GM18520 (cell line): ENCODE results near the gene DENND6B.
A peak's percentile ranks its signal among the peaks of the same experiment; 100 is the strongest.

ENCODE experiments used
- ATAC-seq: cut with Tn5 transposase; IDR thresholded peaks from one replicate; pipeline ENCODE4 v1.9.1; 2021; ENCODE audit not compliant: unreplicated experiment

The DENND6B gene

DNA sequence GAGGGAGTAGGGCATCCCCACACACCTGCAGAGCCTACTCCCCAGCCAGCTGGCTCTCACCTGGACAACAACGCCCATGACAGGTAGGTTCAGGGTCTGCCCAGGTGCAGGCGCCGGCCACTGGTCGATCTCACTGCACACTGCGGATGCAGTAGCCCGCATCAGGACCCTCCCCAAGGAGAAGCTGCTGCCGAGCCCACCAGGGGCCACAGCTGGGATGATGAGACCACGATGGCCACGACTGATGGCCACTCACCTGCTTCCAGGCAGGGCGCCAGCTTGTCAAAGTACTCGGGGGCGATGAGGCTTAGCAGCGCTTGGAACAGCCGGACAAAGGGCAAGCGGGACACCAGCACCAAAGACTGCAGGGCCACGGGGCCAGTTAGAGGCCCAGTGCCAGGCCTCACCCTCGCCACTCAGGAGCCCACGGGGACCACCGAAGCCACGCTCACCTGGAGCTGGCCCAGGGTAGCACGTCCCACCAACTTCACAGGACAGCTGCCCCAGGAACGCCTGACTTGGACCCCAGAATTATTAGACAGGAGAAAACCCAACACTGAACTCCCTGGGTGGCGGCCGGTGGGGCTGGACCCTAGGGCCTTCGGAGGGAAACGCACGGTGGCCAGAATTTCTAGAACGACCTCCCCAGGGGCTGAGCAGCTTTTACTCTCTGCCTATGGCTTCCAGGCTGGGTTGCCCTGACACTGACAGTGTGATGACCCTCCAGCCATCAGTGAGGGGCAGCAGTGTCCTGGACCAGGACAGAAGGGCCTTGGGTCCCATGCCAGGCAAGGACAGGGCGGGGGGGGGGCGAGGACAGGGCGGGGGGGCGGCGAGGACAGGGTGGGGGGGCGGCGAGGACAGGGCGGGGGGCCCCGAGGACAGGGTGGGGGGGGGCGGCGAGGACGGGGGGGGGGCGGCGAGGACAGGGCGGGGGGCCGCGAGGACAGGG is 10.4 kb downstream of the DENND6B start:
- ATAC-seq: no peak

DNA sequence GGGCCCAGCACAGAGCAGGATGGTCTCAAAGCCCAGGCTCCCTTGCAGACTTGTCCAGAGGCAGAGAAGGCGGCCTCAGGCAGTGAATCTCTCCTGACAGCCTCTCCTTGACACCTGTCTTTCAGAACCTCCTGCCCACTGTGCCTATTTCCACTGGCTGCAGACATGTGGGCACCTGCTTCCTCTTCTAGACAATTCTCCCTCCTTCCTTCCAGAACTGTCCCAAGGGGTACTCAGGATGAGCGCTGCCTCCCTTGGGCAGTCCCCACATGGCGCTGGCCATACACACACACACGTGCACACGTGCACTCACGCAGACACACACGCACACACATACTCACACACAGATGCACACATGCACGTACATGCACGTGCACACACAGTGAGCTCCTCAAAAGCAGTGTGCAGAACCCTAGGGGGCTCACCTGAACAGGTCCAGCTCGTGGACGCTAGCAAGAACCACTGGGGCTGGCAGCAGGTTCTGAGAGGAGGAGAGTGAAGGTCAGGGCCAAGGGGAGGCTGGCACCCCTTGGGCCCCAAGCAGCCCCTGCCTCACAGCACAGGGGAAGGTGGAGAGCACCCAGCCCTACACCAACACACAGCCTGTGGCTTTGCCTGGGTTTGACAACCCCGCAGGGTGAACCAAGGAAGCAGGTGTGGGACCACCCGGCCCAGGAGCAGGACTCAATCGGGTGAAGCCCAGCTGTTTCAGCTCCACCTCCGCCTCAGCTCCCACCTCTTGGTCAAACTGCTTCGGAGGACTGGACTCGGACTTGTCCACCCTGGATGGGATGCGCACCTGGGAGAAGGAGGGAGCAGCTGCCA is 11.3 kb downstream of the DENND6B start:
- ATAC-seq: no peak

DNA sequence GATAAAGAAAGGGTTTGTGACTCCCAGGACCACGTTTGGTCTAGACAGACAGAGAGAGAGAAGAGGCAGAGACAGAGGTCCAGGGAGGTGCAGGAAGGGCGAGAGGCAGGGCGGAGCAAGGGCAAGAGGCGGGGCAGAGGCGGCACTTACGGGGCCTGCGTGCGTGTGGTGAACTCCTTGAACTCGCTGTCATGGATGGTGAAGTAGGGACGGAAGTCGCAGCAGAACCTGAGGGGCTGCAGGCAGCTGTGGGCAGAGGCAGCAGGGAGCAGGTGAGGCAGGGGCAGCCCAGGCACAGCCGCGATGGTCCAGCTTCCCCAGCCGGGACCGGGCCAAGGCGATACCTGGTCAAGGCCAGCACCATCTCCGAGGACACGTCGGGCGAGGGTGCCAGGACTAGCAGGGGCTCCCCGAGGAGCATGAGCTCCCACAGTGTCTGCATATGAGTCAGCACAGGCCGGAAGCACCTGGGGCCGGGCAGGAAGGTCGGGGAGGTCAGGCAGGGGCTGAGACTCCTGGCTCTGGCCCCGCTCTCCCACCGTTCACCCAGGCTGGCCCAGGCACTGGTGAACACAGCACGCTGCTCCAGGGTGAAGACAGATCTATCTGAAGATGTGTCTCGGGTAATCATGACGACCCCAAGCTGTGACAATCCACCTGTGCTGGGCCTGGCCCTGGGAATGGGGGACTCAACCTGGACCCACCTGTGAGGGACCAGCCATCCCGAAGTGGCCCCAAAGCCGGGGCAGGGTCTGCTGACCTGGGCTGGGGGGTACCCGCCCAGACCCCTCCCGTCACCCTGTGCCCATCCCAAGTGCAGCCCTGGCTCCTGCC is 12.1 kb downstream of the DENND6B start:
- peak; percentile 48 for ATAC-seq

- ATAC-seq: no peak
These were observed 12.7 kb downstream of the DENND6B start for GRCh38 chr22:50314081-50314454.

DNA sequence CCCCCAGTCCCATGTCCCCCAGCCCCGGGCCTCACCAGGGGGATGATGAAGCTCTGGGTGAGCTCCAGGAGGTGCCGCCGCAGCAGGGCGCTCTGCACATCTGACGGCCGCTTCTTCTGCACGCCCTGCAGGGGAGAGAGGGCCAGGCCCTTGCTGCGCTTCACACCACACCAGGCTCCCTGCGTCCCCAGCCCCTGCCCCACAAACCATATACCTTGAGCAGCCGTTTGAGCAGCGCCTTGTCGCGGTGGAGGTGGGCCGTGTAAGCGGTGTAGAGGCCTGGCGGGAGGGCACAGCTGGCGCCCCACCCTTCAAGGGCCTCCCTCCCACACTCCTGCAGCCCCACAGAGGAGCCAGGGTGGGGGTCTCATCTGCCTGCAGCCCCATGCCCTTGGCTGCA is 13.2 kb downstream of the DENND6B start:
- no peak for ATAC-seq

- ATAC-seq: no peak
These were observed 13.8 kb downstream of the DENND6B start for GRCh38 chr22:50313021-50313420.

- no peak for ATAC-seq
These were observed 14.4 kb downstream of the DENND6B start for GRCh38 chr22:50312371-50312770.

DNA sequence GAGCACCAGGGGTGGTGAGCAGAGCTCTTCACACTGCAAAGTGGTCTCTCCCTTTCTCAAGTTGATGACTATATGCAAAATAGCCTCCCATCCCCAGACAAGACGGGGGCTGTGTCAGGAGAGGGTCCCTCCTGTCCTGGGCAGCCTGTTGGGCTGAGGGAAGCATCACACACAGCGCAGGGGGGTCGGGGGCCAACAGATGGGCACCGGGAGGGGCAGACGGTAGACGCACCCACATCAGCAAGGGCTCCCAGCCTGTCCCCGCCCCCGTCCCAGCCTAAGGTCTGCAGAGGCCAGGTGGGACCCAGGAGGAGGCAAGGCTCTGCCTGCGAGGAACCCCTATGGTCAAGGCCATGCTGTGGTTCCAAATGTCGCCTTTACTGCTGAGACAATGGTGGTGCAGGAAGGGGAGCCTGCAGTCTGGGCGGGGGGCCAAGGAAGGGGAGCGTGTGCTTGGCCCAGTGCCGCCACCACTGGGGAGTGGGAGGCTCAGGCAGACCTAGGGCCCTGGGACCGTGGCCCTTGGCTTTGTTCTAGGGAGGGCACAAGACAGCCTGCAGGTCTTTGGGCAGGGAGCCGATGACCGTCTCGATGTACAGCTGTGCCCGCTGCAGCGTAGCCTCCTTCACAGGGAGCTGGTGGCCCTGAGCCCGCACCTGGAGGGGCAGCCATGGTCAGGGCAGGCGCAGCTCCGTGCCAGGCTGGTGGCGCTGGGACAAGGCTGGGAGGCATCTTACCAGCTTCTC is 15.0 kb downstream of the DENND6B start:
- no peak for ATAC-seq

GRCh38 chr22:50310949-50311444 is 15.8 kb downstream of the DENND6B start:
- ATAC-seq: no peak

- ATAC-seq: no peak
These were observed 16.6 kb downstream of the DENND6B start for GRCh38 chr22:50310031-50310722.

- no peak for ATAC-seq
These were observed 17.2 kb downstream of the DENND6B start for GRCh38 chr22:50309601-50309991.

- no peak for ATAC-seq
These were observed 17.7 kb downstream of the DENND6B start for GRCh38 chr22:50308986-50309600.

GRCh38 chr22:50308597-50308935 is 18.2 kb downstream of the DENND6B start:
- no peak for ATAC-seq

DNA sequence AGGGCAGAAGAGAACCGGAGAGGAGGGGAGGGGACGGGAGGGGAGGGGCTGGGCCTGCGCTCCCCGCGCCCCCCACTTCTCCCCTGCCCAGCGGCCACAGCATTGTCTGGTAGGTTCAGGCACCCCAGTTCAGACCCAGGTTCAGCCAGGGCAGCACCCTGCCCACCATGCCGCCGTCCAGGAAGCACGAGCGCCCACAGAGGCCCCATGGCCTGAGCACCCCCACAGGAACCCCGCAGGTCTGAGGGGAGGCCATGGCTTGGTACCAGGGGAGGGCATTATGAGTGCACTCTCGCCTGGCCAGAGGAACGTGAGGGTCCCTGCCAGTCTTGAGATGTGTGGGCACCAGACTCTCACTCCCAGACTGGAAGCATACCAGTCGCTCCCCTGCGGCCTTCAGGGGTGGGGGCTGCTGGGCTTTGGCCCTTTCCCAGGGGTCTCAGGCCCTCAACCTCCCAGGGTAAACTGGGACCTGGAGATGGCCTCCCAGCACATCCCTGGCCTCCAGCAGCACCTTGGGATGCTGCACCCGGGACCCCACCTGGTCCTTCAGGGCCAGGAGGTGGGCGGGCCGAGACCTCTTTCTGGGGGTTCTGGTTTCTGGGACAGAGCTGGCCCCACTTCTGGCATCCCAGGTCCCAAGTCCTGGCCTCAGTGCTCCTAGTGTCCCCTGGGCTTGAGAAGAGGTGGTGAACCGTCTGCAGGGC is 18.8 kb downstream of the DENND6B start:
- no peak for ATAC-seq

DNA sequence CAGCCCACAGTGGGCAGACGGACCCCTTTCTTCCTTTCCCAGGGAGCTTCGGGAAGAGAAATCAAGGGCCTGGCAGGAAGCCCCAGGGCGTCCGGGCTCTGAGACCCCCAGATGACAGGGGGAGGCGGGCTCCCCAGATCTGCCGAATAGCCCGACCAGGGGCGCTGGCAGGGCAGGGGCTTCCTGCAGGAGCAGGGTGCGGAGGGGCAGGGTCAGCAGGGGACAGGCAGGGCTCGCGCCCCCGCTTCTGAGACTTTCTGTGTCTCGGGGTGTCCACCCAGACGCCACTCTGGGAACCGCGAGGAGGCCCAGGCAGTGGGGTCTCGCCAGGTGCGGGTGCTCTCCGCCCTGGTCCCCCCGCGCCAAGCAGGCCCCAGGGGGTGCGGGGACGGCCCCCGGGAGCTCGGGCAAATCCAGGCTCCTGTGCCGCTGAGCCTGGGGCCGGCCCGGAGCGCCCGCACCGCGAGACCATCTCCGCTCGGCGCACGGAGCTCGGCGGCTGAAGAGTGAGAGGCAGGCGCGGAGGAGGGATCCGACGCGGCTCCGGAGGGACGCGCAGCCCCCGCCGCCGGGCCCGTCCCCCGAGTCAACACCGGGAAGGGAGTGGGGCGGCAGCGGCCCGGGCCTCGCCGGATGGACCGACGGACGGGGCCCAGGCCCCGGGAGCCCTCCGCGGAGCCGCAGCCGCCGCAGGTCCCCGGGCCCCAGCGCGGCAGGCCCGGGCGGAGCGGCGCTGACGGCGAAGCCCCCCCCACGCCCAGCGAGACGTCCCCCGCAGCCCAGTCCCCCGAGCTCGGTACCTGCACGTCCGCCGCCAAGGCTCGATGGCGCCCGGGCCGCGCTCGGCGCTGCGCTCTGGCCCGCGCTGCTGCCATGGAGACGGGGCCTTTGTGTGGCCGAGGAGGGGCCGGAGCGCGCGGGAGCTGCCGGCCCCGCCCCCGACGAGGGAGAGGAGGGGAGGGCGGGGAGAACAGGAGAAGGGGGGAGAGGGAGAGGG is 19.8 kb downstream of the DENND6B start, which contains the start of gene PLXNB2:
Gene PLXNB2, minus strand, starts transcription at position 894 of the 997 bp plus-strand sequence. CDS start 17,062 bp downstream, outside the sequence.
- ATAC-seq: no peak

DNA sequence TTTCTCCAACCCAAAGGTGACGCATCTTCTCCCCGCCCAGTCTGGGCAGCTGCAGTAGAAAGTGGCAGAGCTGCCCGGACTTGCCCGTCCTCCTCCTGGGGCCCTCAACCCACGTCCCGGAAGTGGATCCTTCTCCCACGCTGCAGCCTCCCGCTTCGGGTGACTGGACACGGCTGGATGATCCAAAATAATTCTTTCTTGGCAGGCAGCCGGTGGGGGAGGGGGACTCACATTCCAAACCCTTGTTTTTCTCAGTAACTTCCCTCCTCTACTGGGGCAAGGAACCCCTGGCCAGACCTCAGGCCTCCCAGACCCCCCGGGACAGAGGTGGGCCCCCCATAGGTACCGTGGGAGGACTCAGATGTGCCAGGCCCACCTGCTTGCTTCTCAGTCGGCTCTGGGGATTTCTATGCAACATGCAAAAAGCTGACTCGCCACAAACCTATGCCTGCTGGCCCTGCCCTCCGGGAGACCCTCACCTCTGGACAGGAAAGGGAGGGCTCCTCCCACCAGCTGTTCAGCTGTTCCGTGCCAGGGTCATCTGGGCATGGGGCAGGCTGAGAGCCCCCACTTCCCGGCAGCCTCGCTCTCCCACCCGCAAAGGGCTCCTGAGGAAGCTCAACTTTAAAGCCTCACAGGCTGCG is 20.8 kb downstream of the DENND6B start:
- no peak for ATAC-seq

- no peak for ATAC-seq
These were observed 21.4 kb downstream of the DENND6B start for GRCh38 chr22:50305393-50305922.
